Measurements from ENCODE around the gene SLIT3.

The SLIT3 gene

DNA sequence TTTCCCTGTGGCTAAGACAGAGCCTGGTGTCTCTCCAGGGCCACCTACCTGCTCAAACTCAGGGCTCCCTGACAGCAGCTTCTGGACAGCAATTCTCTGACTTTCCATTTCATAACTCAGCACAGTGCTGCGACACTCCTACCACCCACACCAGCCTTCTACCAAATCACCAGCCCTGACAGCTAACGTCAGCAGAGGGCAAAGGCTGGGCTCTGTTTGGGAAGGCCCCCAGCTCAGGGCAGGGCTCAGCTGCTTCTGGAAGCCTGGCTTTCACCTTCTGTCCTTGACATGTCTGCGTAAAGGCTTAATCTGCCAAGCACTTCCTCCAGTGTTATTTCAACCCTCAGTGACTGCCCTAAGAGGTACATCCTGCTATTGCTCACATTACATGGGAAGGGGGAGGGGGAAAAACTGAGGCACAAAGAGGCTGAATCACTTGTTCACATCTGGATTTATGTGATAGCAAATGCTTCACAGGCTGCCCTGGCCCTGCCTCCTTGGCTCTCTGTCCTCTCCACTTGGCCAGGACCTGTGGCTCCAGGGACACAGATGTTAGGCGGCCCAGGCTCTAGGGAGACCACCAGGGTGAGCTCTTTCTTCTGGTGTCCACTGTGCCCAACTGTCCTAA is 619.3 kb downstream of the SLIT3 start:
- no peak for DNase-seq

GRCh38 chr5:168680395-168680794 is 620.5 kb downstream of the SLIT3 start:
- DNase-seq, result no peak

- DNase-seq, result no peak
Measured at GRCh38 chr5:168679515-168679920, 621.4 kb downstream of the SLIT3 start.

DNA sequence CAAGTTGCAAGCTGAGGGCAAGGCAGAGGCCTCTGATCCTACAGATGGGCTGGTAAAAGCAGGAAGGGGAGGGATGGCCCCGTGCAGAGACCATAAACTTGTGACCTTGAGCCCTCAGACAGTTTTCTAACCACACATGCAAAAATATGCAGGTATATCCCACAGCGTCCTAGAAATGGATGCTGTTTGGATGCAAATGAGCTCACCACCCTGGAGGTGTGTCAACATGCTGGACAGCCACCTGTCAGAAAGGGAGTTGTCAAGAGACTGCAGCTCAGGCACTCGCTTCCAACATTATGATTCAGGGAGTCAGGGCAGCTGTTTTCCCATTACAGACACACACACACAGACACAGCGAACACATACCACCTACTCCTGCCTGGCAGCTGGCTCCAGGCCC is 624.4 kb downstream of the SLIT3 start:
- DNase-seq, result no peak

DNA sequence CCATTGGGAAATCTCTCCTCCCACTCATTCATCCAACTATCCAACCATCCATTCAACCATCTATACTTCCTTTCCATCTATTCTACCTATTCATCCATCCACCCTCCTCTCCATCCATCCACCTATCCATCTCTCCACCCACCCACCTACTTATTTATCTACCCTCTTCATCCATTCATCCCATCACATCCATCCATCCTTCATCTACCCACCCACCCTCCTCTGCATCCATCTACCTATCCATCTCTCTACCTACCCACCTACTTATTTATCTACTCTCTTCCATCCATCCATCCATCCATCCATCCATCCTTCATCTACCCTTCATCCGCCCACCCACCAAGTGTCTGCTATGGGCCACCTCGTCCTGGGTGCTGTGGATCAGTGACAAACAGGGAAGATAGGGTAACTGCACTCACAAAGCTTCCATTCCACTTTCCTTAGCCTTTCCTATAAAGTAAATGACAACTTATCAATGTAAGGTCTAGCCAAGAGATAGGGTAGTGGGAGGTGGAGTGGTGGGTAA is 625.0 kb downstream of the SLIT3 start:
- no peak for DNase-seq

GRCh38 chr5:168674893-168675482 is 626.0 kb downstream of the SLIT3 start:
- DNase-seq, result no peak

GRCh38 chr5:168672888-168673287 is 628.1 kb downstream of the SLIT3 start:
- DNase-seq, result no peak

GRCh38 chr5:168672016-168672415 is 628.9 kb downstream of the SLIT3 start:
- DNase-seq, result no peak

GRCh38 chr5:168670881-168671575 is 629.9 kb downstream of the SLIT3 start:
- DNase-seq, result no peak

GRCh38 chr5:168669668-168670378 is 631.1 kb downstream of the SLIT3 start:
- DNase-seq, result no peak

GRCh38 chr5:168669156-168669555 is 631.8 kb downstream of the SLIT3 start:
- no peak for DNase-seq

DNA sequence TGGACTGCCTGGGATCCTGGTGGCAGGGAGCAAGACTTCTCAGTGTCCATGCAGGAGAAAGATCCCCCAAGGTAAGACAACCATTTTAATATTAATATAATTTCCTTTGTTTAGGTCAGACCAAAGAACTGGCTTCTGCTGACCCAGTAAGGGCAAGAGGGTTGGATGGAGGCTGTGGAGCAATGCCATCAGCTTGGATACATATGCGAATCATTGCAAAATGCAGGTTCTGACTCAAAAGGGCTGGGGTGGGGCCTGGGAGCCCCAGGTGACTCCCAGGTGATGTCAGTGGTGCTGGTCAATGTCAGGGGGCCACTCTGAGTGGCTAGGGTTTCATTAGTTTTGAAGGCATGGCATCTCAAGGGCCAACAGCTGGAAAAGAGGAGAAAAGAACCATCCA is 632.9 kb downstream of the SLIT3 start:
- no peak for DNase-seq

DNA sequence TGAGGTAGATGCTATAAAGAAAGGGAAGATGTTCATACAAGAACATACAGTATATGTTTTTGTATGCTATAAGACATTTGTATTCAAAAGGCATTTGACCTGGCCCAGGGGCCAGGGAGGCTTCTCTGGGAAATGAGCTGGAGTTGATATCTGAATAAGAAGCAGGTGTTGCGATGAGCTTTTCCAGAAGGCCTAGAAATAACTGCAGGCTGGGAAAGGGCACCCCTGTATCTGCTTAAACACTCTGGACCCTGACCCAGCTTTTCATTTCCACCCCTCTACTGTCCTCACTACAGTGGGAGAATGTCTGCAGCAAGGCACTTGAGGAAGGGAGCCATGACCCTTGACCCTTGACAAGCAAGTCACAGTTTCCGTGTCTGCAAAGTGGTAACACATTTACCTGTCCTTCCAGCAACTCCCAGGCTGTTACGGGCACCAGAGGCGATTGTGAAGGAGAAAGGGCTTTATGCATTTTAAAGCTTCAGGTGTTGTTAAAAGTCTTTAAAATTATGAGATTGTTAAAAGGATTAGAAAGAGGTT is 633.6 kb downstream of the SLIT3 start:
- DNase-seq, result no peak

GRCh38 chr5:168666356-168666755 is 634.6 kb downstream of the SLIT3 start:
- no peak for DNase-seq

GRCh38 chr5:168663276-168664004 is 637.5 kb downstream of the SLIT3 start:
- no peak for DNase-seq

- DNase-seq, result no peak
Measured at GRCh38 chr5:168661593-168662485, 639.1 kb downstream of the SLIT3 start.

GRCh38 chr5:168660691-168661090 is 640.2 kb downstream of the SLIT3 start:
- DNase-seq, result no peak

DNA sequence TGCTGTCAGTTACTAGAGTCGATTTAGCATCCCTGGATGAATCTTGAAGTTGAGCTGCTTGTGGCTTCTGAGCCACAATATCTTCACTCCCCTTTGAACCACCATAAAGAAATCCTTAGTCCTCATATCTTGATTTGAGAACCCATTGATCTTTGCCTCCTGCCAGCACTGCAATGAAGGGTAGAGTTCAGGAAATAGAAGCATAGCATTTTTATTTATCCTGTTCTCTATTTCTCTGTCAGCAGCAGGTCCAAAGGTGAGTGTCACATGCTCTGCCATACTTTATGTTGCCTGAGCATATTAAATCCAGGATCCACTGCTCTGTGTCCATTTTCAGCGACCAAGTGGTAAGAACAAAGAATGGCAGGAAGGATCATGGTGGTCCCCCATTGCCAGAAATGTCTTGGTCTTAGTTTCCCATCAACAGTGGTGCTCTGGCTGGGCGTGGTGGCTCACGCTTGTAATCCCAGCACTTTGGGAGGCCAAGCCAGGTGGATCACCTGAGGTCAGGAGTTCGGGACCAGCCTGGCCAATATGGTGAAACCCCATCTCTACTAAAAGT is 641.6 kb downstream of the SLIT3 start:
- DNase-seq, result no peak

DNA sequence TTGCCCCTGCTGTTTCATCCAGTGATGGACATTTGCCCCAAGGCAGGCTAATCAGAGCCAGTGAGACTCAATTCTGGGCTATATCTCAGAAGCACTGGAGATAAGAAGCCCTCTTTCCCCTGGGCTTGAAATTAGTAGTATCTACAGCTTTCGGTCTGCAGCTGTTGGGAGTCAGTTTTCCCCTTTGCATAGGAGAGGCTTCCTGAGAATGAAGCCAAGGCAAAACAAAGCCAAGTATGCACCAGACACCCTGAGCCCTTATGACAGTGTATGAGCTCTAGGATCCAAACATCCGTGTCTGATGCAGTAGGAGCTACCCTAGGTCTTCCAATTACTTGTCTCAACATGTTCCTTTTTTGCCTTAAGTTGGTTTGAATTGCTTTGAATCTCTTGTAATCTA is 642.5 kb downstream of the SLIT3 start:
- no peak for DNase-seq

DNA sequence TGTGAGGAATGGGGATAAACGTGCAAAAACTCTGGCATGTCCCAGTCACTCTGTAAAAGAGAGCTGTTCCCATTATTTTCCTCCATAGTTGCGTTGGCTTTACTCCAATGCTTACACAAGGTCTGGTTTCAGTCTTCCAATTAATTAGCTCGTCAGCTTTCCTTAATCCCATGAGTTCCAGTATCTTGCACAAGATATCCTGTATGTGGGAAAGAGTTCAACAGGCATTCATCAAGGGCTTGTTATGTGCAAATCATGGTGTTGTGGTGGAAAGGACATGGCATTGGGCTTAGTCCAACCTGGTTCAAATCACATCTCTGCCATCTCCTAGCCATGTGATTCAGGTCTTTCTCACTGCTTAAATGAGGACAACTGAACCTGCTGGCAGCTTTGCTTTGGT is 644.3 kb downstream of the SLIT3 start:
- no peak for DNase-seq

DNA sequence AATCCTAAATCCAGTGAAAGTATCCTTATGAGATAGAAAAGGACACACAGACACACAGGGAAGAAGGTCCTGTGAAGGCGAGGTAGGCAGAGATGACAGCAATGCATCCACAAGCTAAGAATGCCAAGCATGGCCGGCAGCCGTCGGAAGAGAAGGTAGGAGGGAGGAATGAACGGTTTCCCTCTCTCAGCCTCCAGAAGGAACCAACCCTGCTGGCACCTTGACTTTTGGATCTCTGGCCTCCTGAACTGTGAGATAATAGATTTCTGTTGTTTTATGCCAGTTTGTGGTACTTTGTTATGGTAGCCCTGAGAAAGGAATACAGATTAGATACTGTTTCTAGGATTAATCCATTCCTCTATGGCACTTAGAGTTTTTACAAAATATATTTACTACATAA is 645.6 kb downstream of the SLIT3 start:
- no peak for DNase-seq

All from NCI-H1417 treated with DMSO at 0.1 percent for 48 hours (cell line).